Lung microvascular endothelial cell (primary cell): Measurements from ENCODE around the gene ATP6V1E1. TPM values are rescaled to one million over a fixed set of nuclear protein-coding genes. Genes with fewer than 3 reads are reported as not detected.
"Not testable (repeated sequence)": the region's sequence is repeated elsewhere in the genome, so short reads cannot be mapped to it uniquely, and the experiment has no call there.

Experiments
- DNase-seq, 2 donors: peaks; one replicate each; pipeline versions ENCODE4 v3.0.0 to v3.0.0-alpha.2; 2010; ENCODE audit warnings: low read depth in 2 of 2
- total RNA-seq: library from RNA; depleted of rRNA; stranded (reverse); fragments of >200 nt; gene quantifications from 2 replicates; pipeline ENCODE4 v1.2.1, GENCODE V29; 2014

The ATP6V1E1 gene
- total RNA-seq, result 106 and 141 TPM in 2 replicates

GRCh38 chr22:17628406-17629172 lies at the start of gene ATP6V1E1:
Gene ATP6V1E1 (minus strand): TSS chr22:17628749. CDS start chr22:17628635, 114 bp downstream.
- DNase-seq, result peak; percentile 97 to 98

GRCh38 chr22:17675584-17675983 lies 47.0 kb upstream of the ATP6V1E1 start:
- no peak for DNase-seq

GRCh38 chr22:17674152-17674551 lies 45.6 kb upstream of the ATP6V1E1 start:
- no peak for DNase-seq

- no peak for DNase-seq
Observed at GRCh38 chr22:17672417-17672991, 44.0 kb upstream of the ATP6V1E1 start.

- not testable (repeated sequence) for DNase-seq
Observed at GRCh38 chr22:17671521-17672092, 43.1 kb upstream of the ATP6V1E1 start.

GRCh38 chr22:17665854-17666253 lies 37.3 kb upstream of the ATP6V1E1 start:
- DNase-seq, result no peak

- no peak for DNase-seq
Observed at GRCh38 chr22:17665248-17665647, 36.7 kb upstream of the ATP6V1E1 start.

GRCh38 chr22:17664414-17665055 lies 36.0 kb upstream of the ATP6V1E1 start:
- DNase-seq, result no peak

- no peak for DNase-seq
Observed at GRCh38 chr22:17656870-17657395, 28.4 kb upstream of the ATP6V1E1 start.

GRCh38 chr22:17655289-17655688 lies 26.7 kb upstream of the ATP6V1E1 start:
- DNase-seq, result no peak

- no peak for DNase-seq
Observed at GRCh38 chr22:17648569-17648968, 20.0 kb upstream of the ATP6V1E1 start.

GRCh38 chr22:17647991-17648390 lies 19.4 kb upstream of the ATP6V1E1 start:
- no peak for DNase-seq

- DNase-seq, result no peak
Observed at GRCh38 chr22:17647452-17647851, 18.9 kb upstream of the ATP6V1E1 start.

GRCh38 chr22:17642357-17642756 lies 13.8 kb upstream of the ATP6V1E1 start:
- not testable (repeated sequence) for DNase-seq

- DNase-seq, result no peak
Observed at GRCh38 chr22:17641269-17641668, 12.7 kb upstream of the ATP6V1E1 start.

- peak; percentile 56 to 60 for DNase-seq
Observed at GRCh38 chr22:17639247-17639741, 10.7 kb upstream of the ATP6V1E1 start.

- peak; percentile 88 to 96 for DNase-seq
Observed at GRCh38 chr22:17638432-17639246, 10.1 kb upstream of the ATP6V1E1 start, which contains the start of gene BCL2L13. Gene BCL2L13 (plus strand): TSS chr22:17638757. CDS start chr22:17655712, 16,955 bp downstream.

- DNase-seq, result no peak
Observed at GRCh38 chr22:17638182-17638431, 9.6 kb upstream of the ATP6V1E1 start.

- DNase-seq, result no peak
Observed at GRCh38 chr22:17637490-17638181, 9.1 kb upstream of the ATP6V1E1 start.

GRCh38 chr22:17636850-17637249 lies 8.3 kb upstream of the ATP6V1E1 start:
- not testable (repeated sequence) for DNase-seq
